ENCODE measurements around the gene PTK7.

PTK7 gene

DNA sequence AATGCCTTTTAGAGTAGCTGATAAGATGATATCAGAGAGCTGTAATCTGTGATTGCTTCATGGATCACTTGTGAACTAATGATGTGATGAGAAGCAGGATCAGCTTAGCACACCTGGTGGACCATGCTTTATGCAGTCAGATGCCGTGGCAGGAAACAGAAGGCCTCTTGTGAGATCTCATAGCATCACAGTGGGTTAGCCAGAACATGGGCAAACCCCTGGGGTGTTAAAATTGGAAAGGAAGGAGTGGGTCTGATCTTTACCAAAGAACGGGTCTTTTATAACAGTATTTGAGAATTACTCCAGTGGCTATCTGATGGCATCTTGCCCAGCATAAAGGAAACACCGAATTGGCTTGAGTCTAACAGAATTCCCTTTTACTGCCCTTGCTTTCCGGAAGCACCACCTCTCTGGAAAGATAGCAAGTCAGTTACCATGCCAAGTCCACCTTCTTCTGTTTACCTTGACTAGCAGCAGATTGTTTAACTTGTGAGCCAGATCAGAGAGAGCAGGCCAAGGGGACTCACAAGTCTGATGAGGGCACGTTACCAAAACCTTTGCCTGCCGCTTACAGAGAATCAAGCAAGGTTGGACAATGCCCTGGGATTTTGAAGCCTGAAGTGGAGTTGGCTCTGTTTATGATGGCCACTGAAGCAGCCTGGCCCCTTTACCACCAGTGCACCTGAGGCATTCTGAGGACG lies 74.1 kb downstream of the PTK7 start:
- H3K9me3 Mint-ChIP-seq: no peaks in the 10 kb centered on the region
- TF ChIP-seq, protein P1, sequence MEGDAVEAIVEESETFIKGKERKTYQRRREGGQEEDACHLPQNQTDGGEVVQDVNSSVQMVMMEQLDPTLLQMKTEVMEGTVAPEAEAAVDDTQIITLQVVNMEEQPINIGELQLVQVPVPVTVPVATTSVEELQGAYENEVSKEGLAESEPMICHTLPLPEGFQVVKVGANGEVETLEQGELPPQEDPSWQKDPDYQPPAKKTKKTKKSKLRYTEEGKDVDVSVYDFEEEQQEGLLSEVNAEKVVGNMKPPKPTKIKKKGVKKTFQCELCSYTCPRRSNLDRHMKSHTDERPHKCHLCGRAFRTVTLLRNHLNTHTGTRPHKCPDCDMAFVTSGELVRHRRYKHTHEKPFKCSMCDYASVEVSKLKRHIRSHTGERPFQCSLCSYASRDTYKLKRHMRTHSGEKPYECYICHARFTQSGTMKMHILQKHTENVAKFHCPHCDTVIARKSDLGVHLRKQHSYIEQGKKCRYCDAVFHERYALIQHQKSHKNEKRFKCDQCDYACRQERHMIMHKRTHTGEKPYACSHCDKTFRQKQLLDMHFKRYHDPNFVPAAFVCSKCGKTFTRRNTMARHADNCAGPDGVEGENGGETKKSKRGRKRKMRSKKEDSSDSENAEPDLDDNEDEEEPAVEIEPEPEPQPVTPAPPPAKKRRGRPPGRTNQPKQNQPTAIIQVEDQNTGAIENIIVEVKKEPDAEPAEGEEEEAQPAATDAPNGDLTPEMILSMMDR (IDR thresholded peaks at IDR 0.05; ENCODE audit: unreplicated experiment in 3 of 3): no peak
- no peak overlapping the region for H3K4me3 Mint-ChIP-seq
- H3K27me3 Mint-ChIP-seq (ENCODE audit: low read depth): no peaks in the 10 kb centered on the region
- H3K27ac Mint-ChIP-seq: no peak overlapping the region
- peaks cover 31% of the 10 kb centered on the region for H3K36me3 Mint-ChIP-seq (ENCODE audit: low read depth)
- no peaks in the 10 kb centered on the region for H3K4me1 Mint-ChIP-seq

DNA sequence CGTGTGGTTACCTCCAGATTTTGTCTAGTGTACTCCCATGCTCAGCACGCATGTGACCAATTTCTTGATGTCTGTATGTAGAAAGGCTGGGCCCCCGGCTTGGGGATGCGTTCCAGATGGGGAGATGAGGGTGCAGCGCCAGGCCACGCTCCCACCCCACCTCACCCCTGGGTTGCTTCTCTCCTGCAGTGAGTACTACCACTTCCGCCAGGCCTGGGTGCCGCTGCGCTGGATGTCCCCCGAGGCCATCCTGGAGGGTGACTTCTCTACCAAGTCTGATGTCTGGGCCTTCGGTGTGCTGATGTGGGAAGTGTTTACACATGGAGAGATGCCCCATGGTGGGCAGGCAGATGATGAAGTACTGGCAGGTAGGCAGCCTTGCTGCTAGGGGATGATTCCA lies 83.5 kb downstream of the PTK7 start:
- Mint-ChIP-seq H3K4me1 (no peaks in the 10 kb centered on the region), H3K27me3 (ENCODE audit: low read depth) (no peaks in the 10 kb centered on the region), H3K4me3 (no peak overlapping the region), H3K27ac (no peak overlapping the region), H3K36me3 (ENCODE audit: low read depth) (peaks cover 7% of the 10 kb centered on the region), H3K9me3 (no peaks in the 10 kb centered on the region)
- TF ChIP-seq, protein P1 (IDR thresholded peaks at IDR 0.05; ENCODE audit: unreplicated experiment in 3 of 3): no peak

DNA sequence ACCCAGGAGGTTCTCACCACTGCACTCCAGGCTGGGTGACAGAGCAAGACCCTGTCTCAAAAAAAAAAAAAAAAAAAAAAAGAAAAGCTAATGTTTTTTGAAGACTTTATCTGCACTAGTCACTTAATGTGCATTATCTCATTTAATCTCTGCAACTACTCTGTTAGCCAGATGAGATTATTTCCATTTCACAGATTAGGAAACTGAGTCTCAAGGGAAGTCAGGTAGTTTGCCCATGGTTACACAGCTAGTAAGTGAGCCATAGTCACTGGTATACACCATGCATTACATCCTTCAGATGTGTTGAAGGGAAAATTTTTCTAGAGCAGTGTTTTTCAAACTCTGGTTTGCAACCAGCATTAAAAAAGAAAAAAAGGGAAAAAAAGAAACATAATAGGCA lies 87.8 kb downstream of the PTK7 start:
- TF ChIP-seq, protein P1 (IDR thresholded peaks at IDR 0.05; ENCODE audit: unreplicated experiment in 3 of 3): no peak
- Mint-ChIP-seq H3K4me3 (no peak overlapping the region), H3K9me3 (no peaks in the 10 kb centered on the region)

DNA sequence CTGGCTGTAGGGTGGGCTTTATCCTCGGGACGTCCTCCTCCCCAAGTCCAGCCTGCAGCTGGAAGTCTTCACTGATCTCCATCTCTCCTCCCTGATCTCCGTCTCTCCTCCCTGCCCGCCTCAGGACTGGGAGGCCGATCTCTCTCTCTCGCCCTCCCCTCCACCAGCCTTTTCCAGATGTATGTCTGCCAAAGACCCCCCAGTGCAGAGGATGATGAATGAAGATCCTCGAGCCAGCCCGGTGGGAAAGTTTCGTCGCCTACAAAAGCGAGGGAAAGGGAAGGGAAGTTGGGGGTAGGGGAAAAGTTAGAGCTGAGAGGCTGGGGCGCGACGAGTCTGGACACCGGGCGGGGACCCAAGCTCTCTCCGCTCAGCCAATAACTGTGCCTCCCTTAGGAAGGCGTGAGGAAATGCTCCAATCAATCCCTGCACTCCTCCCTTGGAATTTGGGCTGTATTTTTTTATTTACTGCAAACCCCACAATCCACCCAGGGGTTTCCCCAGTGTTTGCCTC lies 94.4 kb downstream of the PTK7 start:
- Mint-ChIP-seq H3K36me3 (ENCODE audit: low read depth) (peaks cover 8% of the 10 kb centered on the region), H3K4me1 (peaks cover 29% of the 10 kb centered on the region), H3K4me3 (peak overlapping the region; percentile 85 to 87 (median 86)), H3K9me3 (no peaks in the 10 kb centered on the region), H3K27ac (peak overlapping the region; percentile 84 to 97 (median 92)), H3K27me3 (ENCODE audit: low read depth) (peaks cover 4% of the 10 kb centered on the region)
- TF ChIP-seq, protein P1 (IDR thresholded peaks at IDR 0.05; ENCODE audit: unreplicated experiment in 3 of 3): no peak

More for the DNA sequence above, 87.8 kb downstream of the PTK7 start:
- Mint-ChIP-seq H3K27ac (no peak overlapping the region), H3K36me3 (ENCODE audit: low read depth) (peaks cover 7% of the 10 kb centered on the region), H3K27me3 (ENCODE audit: low read depth) (no peaks in the 10 kb centered on the region), H3K4me1 (no peaks in the 10 kb centered on the region)

DNA sequence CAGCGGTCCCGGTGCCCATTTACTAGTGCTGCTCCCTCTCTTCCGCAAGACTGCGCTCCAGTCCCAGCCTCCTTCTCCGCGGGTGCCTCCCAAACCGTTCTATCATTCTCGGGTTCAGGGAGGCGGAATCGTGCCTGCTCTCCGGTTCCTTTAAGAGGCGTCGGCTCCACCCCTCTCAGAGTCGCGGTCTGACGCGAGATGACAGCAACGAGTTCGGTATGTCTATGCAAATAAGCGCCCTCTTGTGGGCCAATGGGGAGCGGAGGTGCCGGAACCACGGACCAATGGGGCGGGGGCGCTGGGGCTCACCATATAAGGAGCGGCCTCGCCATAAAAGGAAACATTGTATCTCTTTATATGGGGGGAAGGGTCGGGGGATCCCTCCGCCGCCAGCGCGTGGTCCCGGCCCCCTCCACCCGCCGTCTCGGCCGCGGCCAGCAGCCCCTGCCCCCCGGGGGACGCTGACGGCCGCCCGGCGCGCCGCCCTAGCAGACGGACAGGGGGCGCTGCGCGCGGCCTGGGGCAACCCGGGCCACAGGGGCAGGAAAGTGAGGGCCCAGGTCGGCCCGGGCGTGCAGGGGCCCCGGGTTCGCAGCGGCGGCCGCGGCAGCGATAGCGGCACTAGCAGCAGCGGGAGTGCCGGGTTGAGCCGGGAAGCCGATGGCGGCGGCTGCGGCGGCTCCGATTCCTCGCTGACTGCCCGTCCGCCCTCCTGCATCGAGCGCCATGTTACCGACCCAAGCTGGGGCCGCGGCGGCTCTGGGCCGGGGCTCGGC lies 95.0 kb downstream of the PTK7 start, which contains the start of gene SRF:
SRF (plus strand) TSS at position 339 of the 776 bp plus-strand sequence; CDS start at position 727, 388 bp downstream.
- Mint-ChIP-seq H3K4me1 (peaks cover 29% of the 10 kb centered on the region), H3K27me3 (ENCODE audit: low read depth) (peaks cover 4% of the 10 kb centered on the region), H3K9me3 (no peaks in the 10 kb centered on the region), H3K4me3 (peak within 1 kb of the TSS; percentile 94 to 95 (median 95)), H3K36me3 (ENCODE audit: low read depth) (peaks cover 11% of the 10 kb centered on the region), H3K27ac (peak within 1 kb of the TSS; percentile 88 to 97 (median 95))
- TF ChIP-seq, protein P1 (IDR thresholded peaks at IDR 0.05; ENCODE audit: unreplicated experiment in 3 of 3): peak; percentile 75 to 84 (median 82)
